Endothelial cell (in vitro differentiated cells): ENCODE measurements around the gene MAD1L1. TPM values are rescaled to one million over a fixed set of nuclear protein-coding genes. Genes with fewer than 3 reads are reported as not detected.
"Not testable (repeated sequence)": the region's sequence is repeated elsewhere in the genome, so short reads cannot be mapped to it uniquely, and the experiment has no call there.

Experiments used
- DNase-seq: peaks from one replicate; pipeline ENCODE4 v3.0.0; 2021; ENCODE audit warnings: low spot score
- H3K27ac Mint-ChIP-seq: one replicate; pipeline ENCODE4 v1.8.0; 2021; ENCODE audit warnings: mixed read lengths, inconsistent platforms; ENCODE audit not compliant: unreplicated experiment
- H3K27me3 Mint-ChIP-seq: one replicate; pipeline ENCODE4 v1.8.0; 2021; ENCODE audit warnings: mild to moderate bottlenecking, moderate library complexity, mixed read lengths, inconsistent platforms; ENCODE audit not compliant: unreplicated experiment
- H3K36me3 Mint-ChIP-seq: one replicate; pipeline ENCODE4 v1.8.0; 2021; ENCODE audit warnings: mild to moderate bottlenecking, low read depth, mixed read lengths, inconsistent platforms; ENCODE audit not compliant: unreplicated experiment
- H3K4me1 Mint-ChIP-seq: one replicate; pipeline ENCODE4 v1.8.0; 2021; ENCODE audit warnings: mild to moderate bottlenecking, mixed read lengths, inconsistent platforms; ENCODE audit not compliant: unreplicated experiment
- H3K4me3 Mint-ChIP-seq: one replicate; pipeline ENCODE4 v1.8.0; 2021; ENCODE audit warnings: mild to moderate bottlenecking, mixed read lengths, inconsistent platforms; ENCODE audit not compliant: unreplicated experiment
- H3K9me3 Mint-ChIP-seq: one replicate; pipeline ENCODE4 v1.8.0; 2021; ENCODE audit warnings: mixed read lengths, inconsistent platforms; ENCODE audit not compliant: unreplicated experiment
- total RNA-seq: library from RNA; stranded (reverse); fragmentation: NEBNext Ultra II Directional; extraction: Animal tissue kit (Norgen Biotek cat#: 25700); gene quantifications from one replicate; pipeline ENCODE4 v1.2.1, GENCODE V29; 2021; ENCODE audit not compliant: unreplicated experiment
- TF ChIP-seq, protein P1 (sequence below): fragments of 200-600 bp; sonication (generic); IDR thresholded peaks from one replicate; pipeline ENCODE4 v1.5.0; 2021; ENCODE audit warnings: antibody characterized with exemption; ENCODE audit not compliant: unreplicated experiment

The MAD1L1 gene
- total RNA-seq, 1 donor from 2014 or later = 43.3 TPM

DNA sequence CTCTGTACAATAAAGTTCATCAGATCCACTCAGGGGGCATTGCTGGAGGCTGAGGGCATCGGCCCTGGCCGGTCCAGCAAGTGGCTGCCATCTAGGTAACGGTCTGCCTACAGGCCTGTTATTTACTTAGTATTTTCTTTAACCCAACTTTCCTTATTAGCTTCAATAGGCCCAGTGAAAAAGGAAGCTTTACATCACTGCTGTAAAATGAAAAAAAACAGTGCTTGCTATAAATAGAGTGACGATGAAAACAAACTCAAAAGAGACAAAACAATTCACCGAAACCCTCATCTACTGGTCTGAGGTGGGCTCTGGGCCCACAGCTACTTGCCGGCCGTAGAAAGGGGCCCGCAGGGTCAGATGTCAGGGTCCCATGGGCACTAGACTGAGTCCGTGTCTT is 370.2 kb downstream of the MAD1L1 start:
- no peaks in the 10 kb centered on the region for H3K9me3 Mint-ChIP-seq
- no peak overlapping the region for H3K27ac Mint-ChIP-seq
- no peak for DNase-seq
- no peaks in the 10 kb centered on the region for H3K36me3 Mint-ChIP-seq
- TF ChIP-seq, protein P1, sequence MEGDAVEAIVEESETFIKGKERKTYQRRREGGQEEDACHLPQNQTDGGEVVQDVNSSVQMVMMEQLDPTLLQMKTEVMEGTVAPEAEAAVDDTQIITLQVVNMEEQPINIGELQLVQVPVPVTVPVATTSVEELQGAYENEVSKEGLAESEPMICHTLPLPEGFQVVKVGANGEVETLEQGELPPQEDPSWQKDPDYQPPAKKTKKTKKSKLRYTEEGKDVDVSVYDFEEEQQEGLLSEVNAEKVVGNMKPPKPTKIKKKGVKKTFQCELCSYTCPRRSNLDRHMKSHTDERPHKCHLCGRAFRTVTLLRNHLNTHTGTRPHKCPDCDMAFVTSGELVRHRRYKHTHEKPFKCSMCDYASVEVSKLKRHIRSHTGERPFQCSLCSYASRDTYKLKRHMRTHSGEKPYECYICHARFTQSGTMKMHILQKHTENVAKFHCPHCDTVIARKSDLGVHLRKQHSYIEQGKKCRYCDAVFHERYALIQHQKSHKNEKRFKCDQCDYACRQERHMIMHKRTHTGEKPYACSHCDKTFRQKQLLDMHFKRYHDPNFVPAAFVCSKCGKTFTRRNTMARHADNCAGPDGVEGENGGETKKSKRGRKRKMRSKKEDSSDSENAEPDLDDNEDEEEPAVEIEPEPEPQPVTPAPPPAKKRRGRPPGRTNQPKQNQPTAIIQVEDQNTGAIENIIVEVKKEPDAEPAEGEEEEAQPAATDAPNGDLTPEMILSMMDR = no peak
- H3K27me3 Mint-ChIP-seq = peaks cover 8% of the 10 kb centered on the region
- no peak overlapping the region for H3K4me3 Mint-ChIP-seq
- H3K4me1 Mint-ChIP-seq = peaks cover 12% of the 10 kb centered on the region

GRCh38 chr7:1861799-1862458 is 370.8 kb downstream of the MAD1L1 start:
- Mint-ChIP-seq H3K9me3 (no peaks in the 10 kb centered on the region), H3K36me3 (no peaks in the 10 kb centered on the region), H3K4me3 (no peak overlapping the region), H3K27ac (no peak overlapping the region), H3K27me3 (peaks cover 6% of the 10 kb centered on the region), H3K4me1 (peaks cover 12% of the 10 kb centered on the region)
- TF ChIP-seq, protein P1 = no peak
- DNase-seq = no peak

- H3K27me3 Mint-ChIP-seq, DNase-seq, H3K36me3 Mint-ChIP-seq, H3K27ac Mint-ChIP-seq, H3K9me3 Mint-ChIP-seq, H3K4me3 Mint-ChIP-seq: not testable (repeated sequence)
- H3K4me1 Mint-ChIP-seq = peaks cover 12% of the 10 kb centered on the region
Observed at GRCh38 chr7:1860881-1861798, 371.6 kb downstream of the MAD1L1 start.

DNA sequence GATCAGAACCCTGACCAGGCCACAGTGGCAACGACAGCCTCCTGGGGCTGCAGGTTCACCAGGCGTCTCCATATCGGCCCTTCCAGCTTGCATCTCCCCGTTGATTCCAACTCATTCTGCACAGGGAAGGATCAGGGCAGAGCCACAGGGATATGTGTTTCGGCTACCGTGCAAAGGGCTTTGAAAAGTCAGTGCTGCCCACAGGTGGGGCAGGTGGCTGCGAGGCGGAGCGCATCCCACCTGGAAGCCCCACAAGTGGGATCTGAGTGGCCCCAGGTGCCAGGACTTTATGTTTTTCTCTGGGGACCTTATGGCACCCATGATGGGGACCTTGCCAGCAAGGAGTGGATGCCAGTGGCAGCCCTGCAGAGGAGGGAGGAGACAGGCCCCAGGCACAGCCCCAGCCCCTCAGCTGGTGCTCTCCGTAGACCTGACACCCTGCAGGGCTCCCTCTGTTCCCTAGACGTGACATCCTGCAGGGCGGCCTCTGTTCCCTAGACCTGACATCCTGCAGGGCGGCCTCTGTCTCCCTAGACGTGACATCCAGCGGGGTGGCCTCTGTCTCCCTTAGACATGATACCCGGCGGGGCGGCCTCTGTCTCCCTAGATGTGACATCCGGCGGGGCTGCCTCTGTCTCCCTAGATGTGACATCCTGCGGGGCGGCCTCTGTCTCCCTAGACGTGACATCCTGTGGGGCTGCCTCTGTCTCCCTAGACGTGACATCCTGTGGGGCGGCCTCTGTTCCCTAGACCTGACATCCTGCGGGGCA is 373.3 kb downstream of the MAD1L1 start:
- H3K27ac Mint-ChIP-seq = no peak overlapping the region
- DNase-seq = no peak
- no peaks in the 10 kb centered on the region for H3K36me3 Mint-ChIP-seq
- peaks cover 10% of the 10 kb centered on the region for H3K4me1 Mint-ChIP-seq
- no peaks in the 10 kb centered on the region for H3K9me3 Mint-ChIP-seq
- H3K27me3 Mint-ChIP-seq = peaks cover 6% of the 10 kb centered on the region
- H3K4me3 Mint-ChIP-seq = no peak overlapping the region
- TF ChIP-seq, protein P1 = no peak

GRCh38 chr7:1858435-1859265 is 374.1 kb downstream of the MAD1L1 start:
- Mint-ChIP-seq H3K9me3 (no peaks in the 10 kb centered on the region), H3K4me3 (no peak overlapping the region), H3K27ac (no peak overlapping the region), H3K36me3 (no peaks in the 10 kb centered on the region), H3K4me1 (peaks cover 10% of the 10 kb centered on the region), H3K27me3 (peaks cover 7% of the 10 kb centered on the region)
- TF ChIP-seq, protein P1 = no peak
- DNase-seq = no peak
